Colon (tissue), 2 donors: Measurements from ENCODE around the gene HECTD4.
"Not testable (repeated sequence)": the region's sequence is repeated elsewhere in the genome, so short reads cannot be mapped to it uniquely, and the experiment has no call there.

Experiments used
- FAIRE-seq: peaks from 2 replicates; lab custom pipeline; 2012; peaks lifted over from hg19 to GRCh38; lab: Jason Lieb, UNC
- donor health status: control.
- donor health status: control.

The HECTD4 gene

GRCh38 chr12:112353393-112353792, 28.8 kb downstream of the HECTD4 start:
- no peak for FAIRE-seq

- FAIRE-seq: no peak
Observed at GRCh38 chr12:112352921-112353320, 29.3 kb downstream of the HECTD4 start.

GRCh38 chr12:112350593-112351592, 31.3 kb downstream of the HECTD4 start:
- no peak for FAIRE-seq

GRCh38 chr12:112349431-112349830, 32.8 kb downstream of the HECTD4 start:
- FAIRE-seq: no peak

GRCh38 chr12:112348926-112349325, 33.3 kb downstream of the HECTD4 start:
- FAIRE-seq: not testable (repeated sequence)

GRCh38 chr12:112347581-112347982, 34.6 kb downstream of the HECTD4 start:
- FAIRE-seq: no peak

GRCh38 chr12:112346194-112346593, 36.0 kb downstream of the HECTD4 start:
- no peak for FAIRE-seq

GRCh38 chr12:112344220-112344619, 38.0 kb downstream of the HECTD4 start:
- no peak for FAIRE-seq

- FAIRE-seq: no peak
Observed at GRCh38 chr12:112342587-112342986, 39.6 kb downstream of the HECTD4 start.

GRCh38 chr12:112341046-112341825, 41.0 kb downstream of the HECTD4 start:
- no peak for FAIRE-seq

- FAIRE-seq: no peak
Observed at GRCh38 chr12:112340230-112340629, 42.0 kb downstream of the HECTD4 start.

- FAIRE-seq: not testable (repeated sequence)
Observed at GRCh38 chr12:112334999-112335398, 47.2 kb downstream of the HECTD4 start.

- FAIRE-seq: no peak
Observed at GRCh38 chr12:112333019-112333418, 49.2 kb downstream of the HECTD4 start.

GRCh38 chr12:112331886-112332285, 50.3 kb downstream of the HECTD4 start:
- no peak for FAIRE-seq

- FAIRE-seq: no peak
Observed at GRCh38 chr12:112330706-112331105, 51.5 kb downstream of the HECTD4 start.

GRCh38 chr12:112328456-112329124, 53.6 kb downstream of the HECTD4 start:
- no peak for FAIRE-seq

- no peak for FAIRE-seq
Observed at GRCh38 chr12:112327209-112327938, 54.9 kb downstream of the HECTD4 start.

- FAIRE-seq: no peak
Observed at GRCh38 chr12:112325622-112326207, 56.5 kb downstream of the HECTD4 start.

GRCh38 chr12:112325157-112325556, 57.1 kb downstream of the HECTD4 start:
- no peak for FAIRE-seq

GRCh38 chr12:112322882-112323547, 59.2 kb downstream of the HECTD4 start:
- no peak for FAIRE-seq

GRCh38 chr12:112322441-112322840, 59.8 kb downstream of the HECTD4 start:
- no peak for FAIRE-seq
